HepG2 (cell line): ENCODE measurements around the gene CDC42EP5. TPM values are rescaled to one million over a fixed set of nuclear protein-coding genes. Genes with fewer than 3 reads are reported as not detected.

Experiments
- ELF1 ChIP-seq: sonication (generic); formaldehyde crosslinking; IDR thresholded peaks from 2 replicates; pipeline ENCODE4 v1.4.0; 2020; ENCODE audit warnings: missing genetic modification reagents
- MTF2 ChIP-seq: sonication (generic); formaldehyde crosslinking; IDR thresholded peaks from 2 replicates; pipeline ENCODE4 v1.5.0; 2020; ENCODE audit warnings: missing genetic modification reagents, borderline replicate concordance
- NFE2L1 ChIP-seq: sonication (generic); formaldehyde crosslinking; IDR thresholded peaks from 2 replicates; pipeline ENCODE4 v1.4.0; 2020; ENCODE audit warnings: missing genetic modification reagents, mild to moderate bottlenecking, borderline replicate concordance
- NFIB ChIP-seq: sonication (generic); formaldehyde crosslinking; IDR thresholded peaks from 2 replicates; pipeline ENCODE4 v1.9.0; 2021; ENCODE audit warnings: missing genetic modification reagents, mild to moderate bottlenecking, borderline replicate concordance
- NFKB2 ChIP-seq: sonication (generic); formaldehyde crosslinking; IDR thresholded peaks from 2 replicates; pipeline ENCODE4 v1.4.0; 2020; ENCODE audit warnings: missing genetic modification reagents, borderline replicate concordance
- RFX1 ChIP-seq: fragments of 450-650 bp; IDR thresholded peaks from 2 replicates; pipeline ENCODE4 v1.6.1; 2017
- SALL1 ChIP-seq: sonication (generic); formaldehyde crosslinking; IDR thresholded peaks from 2 replicates; pipeline ENCODE4 v1.8.0; 2022; ENCODE audit warnings: mild to moderate bottlenecking, missing genetic modification reagents
- SMAD3 ChIP-seq: sonication (generic); formaldehyde crosslinking; IDR thresholded peaks from 2 replicates; pipeline ENCODE4 v1.4.0; 2020; ENCODE audit warnings: missing genetic modification reagents
- SNAPC2 ChIP-seq: sonication (generic); formaldehyde crosslinking; IDR thresholded peaks from 2 replicates; pipeline ENCODE4 v1.8.1; 2022; ENCODE audit warnings: mild to moderate bottlenecking, missing genetic modification reagents
- SRY ChIP-seq: sonication (generic); formaldehyde crosslinking; IDR thresholded peaks from 2 replicates; pipeline ENCODE4 v1.8.0; 2022; ENCODE audit warnings: mild to moderate bottlenecking, missing genetic modification reagents
- THYN1 ChIP-seq: sonication (generic); formaldehyde crosslinking; IDR thresholded peaks from 2 replicates; pipeline ENCODE4 v1.8.1; 2023; ENCODE audit warnings: low read depth, mild to moderate bottlenecking, moderate library complexity, missing genetic modification reagents, borderline replicate concordance
- ZBTB42 ChIP-seq: sonication (generic); formaldehyde crosslinking; IDR thresholded peaks from 2 replicates; pipeline ENCODE4 v1.5.0; 2020; ENCODE audit warnings: mild to moderate bottlenecking, missing genetic modification reagents
- ZMYM3 ChIP-seq: sonication (generic); formaldehyde crosslinking; IDR thresholded peaks from 2 replicates; pipeline ENCODE4 v1.5.1; 2020; ENCODE audit warnings: mild to moderate bottlenecking, missing genetic modification reagents
- ZNF263 ChIP-seq: sonication (generic); formaldehyde crosslinking; IDR thresholded peaks from 2 replicates; pipeline ENCODE4 v1.4.0; 2020; ENCODE audit warnings: missing genetic modification reagents
- ZNF558 ChIP-seq: sonication (generic); formaldehyde crosslinking; IDR thresholded peaks from 2 replicates; pipeline ENCODE4 v1.9.0; 2022; ENCODE audit warnings: mild to moderate bottlenecking, missing genetic modification reagents, borderline replicate concordance
- ZNF780A ChIP-seq: sonication (generic); formaldehyde crosslinking; IDR thresholded peaks from 2 replicates; pipeline ENCODE4 v1.8.0; 2022; ENCODE audit warnings: mild to moderate bottlenecking, missing genetic modification reagents, moderate library complexity
- polyA plus RNA-seq, 8 experiments: library from polyadenylated mRNA; depleted of rRNA in 3 of 8; stranded (reverse) in 7 of 8; unstranded in 1 of 8; fragments of >200 nt; fragmentation: Illumina TruSeq in 4 of 8; extraction: Trizol in 4 of 8; gene quantifications; 2 replicates each; pipeline versions ENCODE4 v1.2.1 to v1.2.3, GENCODE V29; 2011 to 2016; ENCODE audit warnings: low read depth in 4 of 8, missing spikeins in 1 of 8, mixed read lengths in 1 of 8; ENCODE audit not compliant: insufficient read depth in 1 of 8
- total RNA-seq, 5 experiments: library from RNA; depleted of rRNA; stranded (reverse); fragments of >200 nt; fragmentation: Illumina TruSeq; extraction: Trizol; gene quantifications; 2 replicates each; pipeline ENCODE4 v1.2.3, GENCODE V29; 2016; ENCODE audit warnings: low read depth in 1 of 5
- TF ChIP-seq, protein P1 (sequence below): sonication (generic); formaldehyde crosslinking; IDR thresholded peaks from 2 replicates; pipeline ENCODE4 v1.8.1; 2023; ENCODE audit warnings: missing genetic modification reagents, inconsistent platforms, borderline replicate concordance
- TF ChIP-seq, protein P2 (sequence below): sonication (generic); formaldehyde crosslinking; IDR thresholded peaks from 2 replicates; pipeline ENCODE4 v1.8.1; 2023; ENCODE audit warnings: mild to moderate bottlenecking, moderate library complexity, missing genetic modification reagents
- TF ChIP-seq, protein P3 (sequence below): sonication (generic); formaldehyde crosslinking; IDR thresholded peaks from 2 replicates; pipeline ENCODE4 v1.8.1; 2022; ENCODE audit warnings: low read depth, mild to moderate bottlenecking, missing genetic modification reagents
- TF ChIP-seq, protein P4 (sequence below): sonication (generic); formaldehyde crosslinking; conservative IDR thresholded peaks from 2 replicates; pipeline ENCODE4 v1.4.0; 2020; ENCODE audit warnings: missing genetic modification reagents
- TF ChIP-seq, protein P5 (sequence below): sonication (generic); formaldehyde crosslinking; IDR thresholded peaks from 2 replicates; pipeline ENCODE4 v1.8.0; 2022; ENCODE audit warnings: mild to moderate bottlenecking, missing genetic modification reagents, borderline replicate concordance

Gene CDC42EP5
- total and polyA plus RNA-seq, 2 of the 13 experiments (the other 11 are each of a cell fraction or from before 2014, with no cell fraction given) = 0.41 to 1.6 TPM

DNA sequence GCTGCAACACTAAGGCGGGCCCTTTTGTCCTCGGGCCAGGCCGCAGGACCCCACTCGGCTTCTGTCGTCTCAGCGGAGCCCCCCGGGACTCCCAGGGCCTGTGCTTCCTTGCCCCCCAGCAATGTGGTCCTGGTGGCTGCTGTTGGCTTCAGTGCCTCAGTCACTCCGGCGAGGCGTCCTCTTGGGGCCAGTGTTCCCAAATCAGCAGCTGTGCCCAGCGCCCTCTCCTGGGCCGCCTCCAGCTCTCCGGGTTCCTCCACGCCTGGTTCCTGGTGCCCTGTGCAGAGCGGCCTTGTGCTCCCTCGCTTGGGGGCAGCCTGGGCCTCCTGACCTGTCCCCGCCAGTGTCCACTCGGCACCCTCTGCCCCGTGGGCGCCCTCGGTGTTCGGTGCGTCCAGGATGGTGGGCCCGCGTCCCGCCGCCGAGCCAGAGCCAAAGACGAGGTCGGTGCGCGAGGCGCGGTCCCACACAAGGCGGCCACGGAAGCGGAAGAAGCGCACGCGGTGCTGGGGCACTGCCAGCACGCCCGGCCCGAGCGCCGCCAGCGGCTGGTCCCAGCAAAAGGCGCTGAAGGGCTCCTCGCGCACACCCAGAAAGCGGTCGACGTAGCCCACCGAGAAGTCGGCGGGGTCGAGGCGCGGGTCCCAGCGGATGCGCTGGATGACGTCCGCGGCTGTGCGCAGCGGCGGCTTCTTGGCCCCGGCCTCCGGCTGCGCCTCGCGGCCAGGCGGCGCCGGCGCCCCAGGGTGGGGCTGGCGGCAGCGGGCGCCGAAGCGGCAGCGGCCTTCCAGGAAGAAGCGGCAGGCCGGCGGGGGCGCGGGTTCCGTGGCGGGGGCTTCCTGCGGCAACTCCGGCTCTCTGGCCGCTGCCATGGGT lies 10.2 kb downstream of the CDC42EP5 start (continued):
- TF ChIP-seq, protein P1, sequence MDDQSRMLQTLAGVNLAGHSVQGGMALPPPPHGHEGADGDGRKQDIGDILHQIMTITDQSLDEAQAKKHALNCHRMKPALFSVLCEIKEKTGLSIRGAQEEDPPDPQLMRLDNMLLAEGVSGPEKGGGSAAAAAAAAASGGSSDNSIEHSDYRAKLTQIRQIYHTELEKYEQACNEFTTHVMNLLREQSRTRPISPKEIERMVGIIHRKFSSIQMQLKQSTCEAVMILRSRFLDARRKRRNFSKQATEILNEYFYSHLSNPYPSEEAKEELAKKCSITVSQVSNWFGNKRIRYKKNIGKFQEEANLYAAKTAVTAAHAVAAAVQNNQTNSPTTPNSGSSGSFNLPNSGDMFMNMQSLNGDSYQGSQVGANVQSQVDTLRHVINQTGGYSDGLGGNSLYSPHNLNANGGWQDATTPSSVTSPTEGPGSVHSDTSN (CRISPR knock-in tag) = peak; percentile 61; the same call in 1 of the 2 replicates
- TF ChIP-seq, protein P2, sequence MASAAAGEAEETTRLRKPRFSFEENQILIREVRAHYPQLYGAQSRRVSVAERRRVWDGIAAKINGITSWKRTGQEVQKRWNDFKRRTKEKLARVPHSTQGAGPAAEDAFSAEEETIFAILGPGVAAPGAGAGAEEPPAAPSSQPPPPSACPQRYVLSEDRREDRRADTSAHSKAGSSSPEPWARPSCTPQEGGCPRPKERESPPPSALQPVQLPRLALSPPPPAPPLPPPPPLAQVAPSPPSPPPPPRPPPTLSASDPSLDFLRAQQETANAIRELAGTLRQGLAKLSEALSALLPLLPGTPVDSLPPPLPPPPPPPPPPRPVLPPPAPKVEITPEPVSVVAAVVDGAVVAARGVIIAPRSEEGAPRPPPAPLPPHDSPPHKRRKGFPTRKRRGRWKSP = no peak; the same call in 1 of the 2 replicates
- TF ChIP-seq NFE2L1 = peak; percentile 55; the same call in 1 of the 2 replicates
- TF ChIP-seq ZNF263 (CRISPR knock-in tag) = peak; percentile 58
- TF ChIP-seq THYN1 (CRISPR knock-in tag) = no peak
- no peak for TF ChIP-seq ZMYM3 (CRISPR knock-in tag)
- TF ChIP-seq SRY (CRISPR knock-in tag) = peak; percentile 40
- no peak for TF ChIP-seq RFX1
- TF ChIP-seq SNAPC2 = peak; percentile 25; the same call in 1 of the 2 replicates
- peak; percentile 28; the same call in 1 of the 2 replicates for TF ChIP-seq ZNF558
- no peak; the same call in none of the 2 replicates for TF ChIP-seq ELF1 (CRISPR knock-in tag)
- peak; percentile 54 for TF ChIP-seq SALL1
- TF ChIP-seq, protein P3, sequence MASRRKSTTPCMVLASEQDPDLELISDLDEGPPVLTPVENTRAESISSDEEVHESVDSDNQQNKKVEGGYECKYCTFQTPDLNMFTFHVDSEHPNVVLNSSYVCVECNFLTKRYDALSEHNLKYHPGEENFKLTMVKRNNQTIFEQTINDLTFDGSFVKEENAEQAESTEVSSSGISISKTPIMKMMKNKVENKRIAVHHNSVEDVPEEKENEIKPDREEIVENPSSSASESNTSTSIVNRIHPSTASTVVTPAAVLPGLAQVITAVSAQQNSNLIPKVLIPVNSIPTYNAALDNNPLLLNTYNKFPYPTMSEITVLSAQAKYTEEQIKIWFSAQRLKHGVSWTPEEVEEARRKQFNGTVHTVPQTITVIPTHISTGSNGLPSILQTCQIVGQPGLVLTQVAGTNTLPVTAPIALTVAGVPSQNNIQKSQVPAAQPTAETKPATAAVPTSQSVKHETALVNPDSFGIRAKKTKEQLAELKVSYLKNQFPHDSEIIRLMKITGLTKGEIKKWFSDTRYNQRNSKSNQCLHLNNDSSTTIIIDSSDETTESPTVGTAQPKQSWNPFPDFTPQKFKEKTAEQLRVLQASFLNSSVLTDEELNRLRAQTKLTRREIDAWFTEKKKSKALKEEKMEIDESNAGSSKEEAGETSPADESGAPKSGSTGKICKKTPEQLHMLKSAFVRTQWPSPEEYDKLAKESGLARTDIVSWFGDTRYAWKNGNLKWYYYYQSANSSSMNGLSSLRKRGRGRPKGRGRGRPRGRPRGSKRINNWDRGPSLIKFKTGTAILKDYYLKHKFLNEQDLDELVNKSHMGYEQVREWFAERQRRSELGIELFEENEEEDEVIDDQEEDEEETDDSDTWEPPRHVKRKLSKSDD (CRISPR knock-in tag) = 0 out of 2 replicates have a peak, but pooled peaks have one; percentile 66
- peak; percentile 80; the same call in 1 of the 2 replicates for TF ChIP-seq MTF2
- TF ChIP-seq ZNF780A (CRISPR knock-in tag) = no peak
- peak; percentile 61; the same call in 1 of the 2 replicates for TF ChIP-seq NFKB2 (CRISPR knock-in tag)
- TF ChIP-seq ZBTB42 = 0 out of 2 replicates have a peak, but pooled peaks have one; percentile 40
- peak; percentile 74; the same call in 1 of the 2 replicates for TF ChIP-seq NFIB (CRISPR knock-in tag)
- TF ChIP-seq, protein P4, sequence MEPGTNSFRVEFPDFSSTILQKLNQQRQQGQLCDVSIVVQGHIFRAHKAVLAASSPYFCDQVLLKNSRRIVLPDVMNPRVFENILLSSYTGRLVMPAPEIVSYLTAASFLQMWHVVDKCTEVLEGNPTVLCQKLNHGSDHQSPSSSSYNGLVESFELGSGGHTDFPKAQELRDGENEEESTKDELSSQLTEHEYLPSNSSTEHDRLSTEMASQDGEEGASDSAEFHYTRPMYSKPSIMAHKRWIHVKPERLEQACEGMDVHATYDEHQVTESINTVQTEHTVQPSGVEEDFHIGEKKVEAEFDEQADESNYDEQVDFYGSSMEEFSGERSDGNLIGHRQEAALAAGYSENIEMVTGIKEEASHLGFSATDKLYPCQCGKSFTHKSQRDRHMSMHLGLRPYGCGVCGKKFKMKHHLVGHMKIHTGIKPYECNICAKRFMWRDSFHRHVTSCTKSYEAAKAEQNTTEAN (CRISPR knock-in tag) = no peak; the same call in 1 of the 2 replicates
- TF ChIP-seq, protein P5, sequence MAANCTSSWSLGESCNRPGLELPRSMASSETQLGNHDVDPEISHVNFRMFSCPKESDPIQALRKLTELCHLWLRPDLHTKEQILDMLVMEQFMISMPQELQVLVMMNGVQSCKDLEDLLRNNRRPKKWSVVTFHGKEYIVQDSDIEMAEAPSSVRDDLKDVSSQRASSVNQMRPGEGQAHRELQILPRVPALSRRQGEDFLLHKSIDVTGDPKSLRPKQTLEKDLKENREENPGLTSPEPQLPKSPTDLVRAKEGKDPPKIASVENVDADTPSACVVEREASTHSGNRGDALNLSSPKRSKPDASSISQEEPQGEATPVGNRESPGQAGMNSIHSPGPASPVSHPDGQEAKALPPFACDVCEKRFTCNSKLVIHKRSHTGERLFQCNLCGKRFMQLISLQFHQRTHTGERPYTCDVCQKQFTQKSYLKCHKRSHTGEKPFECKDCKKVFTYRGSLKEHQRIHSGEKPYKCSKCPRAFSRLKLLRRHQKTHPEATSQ = 0 out of 2 replicates have a peak, but pooled peaks have one; percentile 64
- TF ChIP-seq SMAD3 = no peak
